GM12873 (cell line): ENCODE results near the gene RAB11FIP2.

ENCODE experiments used
- CTCF ChIP-seq: IDR thresholded peaks from 2 replicates; pipeline ENCODE4 v1.5.1; 2012; ENCODE audit warnings: low read depth, mild to moderate bottlenecking, moderate library complexity, low read length, control low read depth; ENCODE audit not compliant: insufficient read depth; ENCODE audit errors: missing control alignments

The RAB11FIP2 gene

DNA sequence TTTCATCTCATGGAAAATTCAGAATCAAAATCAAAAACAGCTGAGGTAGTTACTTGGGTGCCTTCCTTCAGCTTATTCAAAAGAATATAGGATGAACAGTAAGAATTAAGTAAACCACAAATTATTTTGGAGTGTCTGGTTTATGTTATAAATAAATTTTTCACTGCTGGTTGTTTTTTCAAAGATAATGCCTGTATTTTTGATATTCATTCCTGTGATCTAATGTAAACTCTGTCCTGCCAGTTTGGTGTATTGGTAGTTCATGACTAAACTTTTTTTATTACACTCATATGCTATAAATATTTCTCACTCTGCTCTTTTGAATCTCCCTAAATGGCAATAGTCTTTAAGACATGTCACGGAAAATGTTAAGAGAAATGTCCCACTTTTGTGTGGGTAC, 11.6 kb upstream of the RAB11FIP2 start:
- no peak for TF ChIP-seq CTCF

GRCh38 chr10:118057361-118057760, 10.6 kb upstream of the RAB11FIP2 start:
- no peak for TF ChIP-seq CTCF

- no peak for TF ChIP-seq CTCF
These were observed 7.6 kb upstream of the RAB11FIP2 start for GRCh38 chr10:118054383-118054782.

- TF ChIP-seq CTCF, result no peak
These were observed 6.1 kb upstream of the RAB11FIP2 start for GRCh38 chr10:118052816-118053215.

GRCh38 chr10:118047880-118048279, 1.1 kb upstream of the RAB11FIP2 start:
- no peak for TF ChIP-seq CTCF

DNA sequence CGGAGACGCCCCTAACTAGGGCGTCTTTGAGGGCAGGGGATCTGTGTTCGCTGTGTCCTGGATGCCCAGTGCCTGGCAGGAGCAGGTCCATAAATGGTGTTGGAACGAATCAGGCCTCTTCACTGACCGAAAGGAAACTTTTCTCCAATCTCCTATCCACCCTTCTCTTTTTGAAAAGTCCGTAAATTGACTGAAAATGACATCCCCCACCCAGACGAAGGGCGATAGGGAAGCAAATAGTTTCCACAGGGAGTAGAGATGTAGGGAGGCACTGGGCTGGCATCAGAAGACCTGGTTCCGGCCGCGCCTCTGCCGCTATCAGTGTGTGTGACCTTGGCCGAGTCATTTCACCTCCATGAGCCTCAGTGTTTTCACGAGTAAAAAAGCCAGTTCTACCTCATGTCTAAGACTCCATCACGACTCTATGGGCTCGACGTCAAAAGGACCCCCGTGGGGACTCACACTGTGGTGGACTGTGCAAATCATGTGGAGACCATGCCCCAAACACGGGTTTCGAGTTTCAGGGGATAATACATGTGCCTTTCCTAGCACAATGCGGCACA, 497 bp upstream of the RAB11FIP2 start:
- no peak for TF ChIP-seq CTCF

DNA sequence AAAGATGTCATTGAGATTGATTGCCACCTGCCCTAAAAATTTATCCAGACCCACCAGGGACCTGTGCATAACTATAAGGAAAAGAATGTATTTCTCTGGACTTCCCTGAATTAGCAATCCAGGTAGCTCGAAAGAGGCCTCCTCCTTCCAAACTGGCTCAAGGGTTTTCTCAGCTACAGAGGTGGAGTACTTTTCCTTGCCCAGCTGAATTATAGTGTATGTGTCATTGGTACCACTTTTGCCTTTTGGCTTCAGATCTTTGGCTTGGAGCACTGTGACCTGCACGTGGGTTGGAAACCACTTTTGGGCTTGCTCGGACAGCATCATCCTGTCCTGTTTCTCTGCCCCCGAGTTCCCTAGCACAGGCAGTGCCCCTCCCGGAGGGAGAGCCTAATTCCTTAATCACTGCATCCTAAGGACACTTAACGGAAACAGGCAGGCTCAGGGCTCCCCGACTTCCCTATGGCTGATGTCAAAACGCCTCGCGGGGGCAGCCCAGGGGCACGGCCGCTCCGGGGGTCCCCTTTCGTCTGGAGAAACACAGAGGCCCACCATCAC, 825 bp downstream of the RAB11FIP2 start:
- TF ChIP-seq CTCF, result no peak
